ENCODE data around the gene AFAP1. TPM values are rescaled to one million over a fixed set of nuclear protein-coding genes. Genes with fewer than 3 reads are reported as not detected.

AFAP1 gene
- total RNA-seq, 4 donors from 2014 or later, result 15.8 to 42.9 (median 31.3) TPM

GRCh38 chr4:7912826-7913225 lies 26.8 kb downstream of the AFAP1 start:
- no peaks in the 10 kb centered on the region for H3K9me3 ChIP-seq

GRCh38 chr4:7910952-7911578 lies 28.6 kb downstream of the AFAP1 start:
- TF ChIP-seq POLR2A (IDR thresholded peaks at IDR 0.05), result no peak
- no peak for TF ChIP-seq CTCF (IDR thresholded peaks at IDR 0.05)
- H3K4me1 ChIP-seq, result peaks cover 0 to 24% (median 0%) of the 10 kb centered on the region in 4 donors
- H3K9me3 ChIP-seq, result no peaks in the 10 kb centered on the region
- H3K36me3 ChIP-seq, result no peaks in the 10 kb centered on the region
- peak overlapping the region; percentile 54 to 79 (median 66) for H3K27ac ChIP-seq
- H3K27me3 ChIP-seq, result no peaks in the 10 kb centered on the region
- no peak for DNase-seq
- no peak overlapping the region for H3K4me3 ChIP-seq

More at GRCh38 chr4:7912826-7913225, 26.8 kb downstream of the AFAP1 start:
- H3K4me1 ChIP-seq, result peaks cover 0 to 23% (median 0%) of the 10 kb centered on the region in 4 donors
- no peaks in the 10 kb centered on the region for H3K27me3 ChIP-seq
- no peaks in the 10 kb centered on the region for H3K36me3 ChIP-seq
- H3K27ac ChIP-seq, result no peak overlapping the region
- DNase-seq, result no peak
- H3K4me3 ChIP-seq, result no peak overlapping the region
- TF ChIP-seq POLR2A (IDR thresholded peaks at IDR 0.05) (no peak), CTCF (IDR thresholded peaks at IDR 0.05) (no peak)

- no peak for DNase-seq
- TF ChIP-seq POLR2A (IDR thresholded peaks at IDR 0.05) (no peak), CTCF (IDR thresholded peaks at IDR 0.05) (no peak)
- Histone ChIP-seq H3K27ac (peak overlapping the region; percentile 54 to 79 (median 66)), H3K9me3 (no peaks in the 10 kb centered on the region), H3K36me3 (no peaks in the 10 kb centered on the region), H3K27me3 (no peaks in the 10 kb centered on the region), H3K4me1 (peaks cover 0 to 29% (median 0%) of the 10 kb centered on the region in 4 donors), H3K4me3 (no peak overlapping the region)
Observed at GRCh38 chr4:7910263-7910896, 29.3 kb downstream of the AFAP1 start.

- no peak for TF ChIP-seq CTCF (IDR thresholded peaks at IDR 0.05)
- no peak for TF ChIP-seq POLR2A (IDR thresholded peaks at IDR 0.05)
- DNase-seq, result no peak
- Histone ChIP-seq H3K9me3 (no peaks in the 10 kb centered on the region), H3K36me3 (no peaks in the 10 kb centered on the region), H3K27ac (peak overlapping the region; percentile 9 to 79 (median 54)), H3K4me1 (peaks cover 0 to 36% (median 0%) of the 10 kb centered on the region in 4 donors), H3K4me3 (no peak overlapping the region), H3K27me3 (no peaks in the 10 kb centered on the region)
Observed at GRCh38 chr4:7909463-7910262, 30.0 kb downstream of the AFAP1 start.

GRCh38 chr4:7908668-7909067 lies 31.0 kb downstream of the AFAP1 start:
- TF ChIP-seq CTCF (IDR thresholded peaks at IDR 0.05), result no peak
- no peak for TF ChIP-seq POLR2A (IDR thresholded peaks at IDR 0.05)
- H3K9me3 ChIP-seq, result no peaks in the 10 kb centered on the region

More at GRCh38 chr4:7908668-7909067, 31.0 kb downstream of the AFAP1 start:
- H3K4me3 ChIP-seq, result no peak overlapping the region
- peaks cover 0 to 37% (median 0%) of the 10 kb centered on the region in 4 donors for H3K4me1 ChIP-seq
- no peaks in the 10 kb centered on the region for H3K27me3 ChIP-seq
- no peak overlapping the region for H3K27ac ChIP-seq
- H3K36me3 ChIP-seq, result no peaks in the 10 kb centered on the region
- no peak for DNase-seq

Measured in Peyer's patch (tissue), 4 donors.